ENCODE data around the gene DCPS. TPM values are rescaled to one million over a fixed set of nuclear protein-coding genes. Genes with fewer than 3 reads are reported as not detected.

The DCPS gene
- total and polyA plus RNA-seq, 2 experiments from 2014 or later = 12.1 to 26.1 TPM

- peaks cover 24% of the 10 kb centered on the region for H3F3A ChIP-seq (ENCODE audit: insufficient read depth)
- DNase-seq = peak; percentile 81
- H3K36me3 ChIP-seq (ENCODE audit: low read depth) = no peaks in the 10 kb centered on the region
- H3K9me3 ChIP-seq (ENCODE audit: low read depth) = no peaks in the 10 kb centered on the region
- no peaks in the 10 kb centered on the region for H3K79me2 ChIP-seq (ENCODE audit: insufficient read depth)
- no peak overlapping the region for H3K9ac ChIP-seq
- H2AFZ ChIP-seq = no peak overlapping the region
- no peak overlapping the region for H3K4me3 ChIP-seq
- H3K4me1 ChIP-seq (ENCODE audit: insufficient read depth) = peaks cover 26% of the 10 kb centered on the region
- 34 to 36% methylated on average over 3 of the region's 3 CpGs for WGBS, 2 experiments (ENCODE audit: low coverage in 1 of 2, low lambda C conversion rate in 2 of 2, missing lambda C conversion rate in 2 of 2)
- peak overlapping the region; percentile 34 for H3K27ac ChIP-seq
- peak overlapping the region; percentile 28 for H3K4me2 ChIP-seq (ENCODE audit: unreplicated experiment)
- in situ Hi-C loops (cut with MboI) = no loop called here
- TF ChIP-seq EZH2phosphoT487 (IDR thresholded peaks at IDR 0.05; ENCODE audit: insufficient read depth, low read depth) = no peak
- TF ChIP-seq EZH2 (IDR thresholded peaks at IDR 0.05; ENCODE audit: insufficient read depth, poor library complexity, severe bottlenecking) = no peak
- no peaks in the 10 kb centered on the region for H3K27me3 ChIP-seq (replicated peaks; ENCODE audit: insufficient read depth)
- H3K9me2 ChIP-seq (ENCODE audit: insufficient read depth) = no peaks in the 10 kb centered on the region
- H4K20me1 ChIP-seq (ENCODE audit: insufficient read depth) = no peaks in the 10 kb centered on the region
These were observed 37.9 kb downstream of the DCPS start for GRCh38 chr11:126341760-126342161.

GRCh38 chr11:126343051-126343450, 39.2 kb downstream of the DCPS start:
- Histone ChIP-seq H3K27me3 (replicated peaks; ENCODE audit: insufficient read depth) (no peaks in the 10 kb centered on the region), H3K9ac (no peak overlapping the region), H3K4me2 (ENCODE audit: unreplicated experiment) (no peak overlapping the region), H3K36me3 (ENCODE audit: low read depth) (no peaks in the 10 kb centered on the region), H2AFZ (no peak overlapping the region), H3K4me1 (ENCODE audit: insufficient read depth) (peaks cover 34% of the 10 kb centered on the region), H3K9me3 (ENCODE audit: low read depth) (no peaks in the 10 kb centered on the region), H3K79me2 (ENCODE audit: insufficient read depth) (0 out of 2 replicates have a peak, but pooled peaks cover 9% of the 10 kb centered on the region), H3F3A (ENCODE audit: insufficient read depth) (peaks cover 25% of the 10 kb centered on the region), H3K9me2 (ENCODE audit: insufficient read depth) (no peaks in the 10 kb centered on the region), H3K27ac (no peak overlapping the region), H3K4me3 (no peak overlapping the region), H4K20me1 (ENCODE audit: insufficient read depth) (no peaks in the 10 kb centered on the region)
- TF ChIP-seq EZH2phosphoT487 (IDR thresholded peaks at IDR 0.05; ENCODE audit: insufficient read depth, low read depth) (no peak), EZH2 (IDR thresholded peaks at IDR 0.05; ENCODE audit: insufficient read depth, poor library complexity, severe bottlenecking) (no peak)
- WGBS, 2 experiments (ENCODE audit: low coverage in 1 of 2, low lambda C conversion rate in 2 of 2, missing lambda C conversion rate in 2 of 2) = 96 to 98% methylated on average over 16 of the region's 16 CpGs
- in situ Hi-C loops (cut with MboI) = no loop called here
- DNase-seq = no peak

- Histone ChIP-seq H3K27me3 (replicated peaks; ENCODE audit: insufficient read depth) (no peaks in the 10 kb centered on the region), H4K20me1 (ENCODE audit: insufficient read depth) (no peaks in the 10 kb centered on the region), H3K79me2 (ENCODE audit: insufficient read depth) (peaks cover 17% of the 10 kb centered on the region; the same call in 1 of the 2 replicates), H3F3A (ENCODE audit: insufficient read depth) (peaks cover 31% of the 10 kb centered on the region), H3K9me2 (ENCODE audit: insufficient read depth) (no peaks in the 10 kb centered on the region), H3K27ac (no peak overlapping the region), H3K4me2 (ENCODE audit: unreplicated experiment) (no peak overlapping the region), H3K4me1 (ENCODE audit: insufficient read depth) (peaks cover 45% of the 10 kb centered on the region), H3K4me3 (no peak overlapping the region), H2AFZ (no peak overlapping the region), H3K36me3 (ENCODE audit: low read depth) (no peaks in the 10 kb centered on the region), H3K9me3 (ENCODE audit: low read depth) (no peaks in the 10 kb centered on the region), H3K9ac (no peak overlapping the region)
- WGBS, 2 experiments (ENCODE audit: low coverage in 1 of 2, low lambda C conversion rate in 2 of 2, missing lambda C conversion rate in 2 of 2) = 76 to 83% methylated on average over 11 of the region's 11 CpGs
- no peak for DNase-seq
- TF ChIP-seq EZH2 (IDR thresholded peaks at IDR 0.05; ENCODE audit: insufficient read depth, poor library complexity, severe bottlenecking) (no peak), EZH2phosphoT487 (IDR thresholded peaks at IDR 0.05; ENCODE audit: insufficient read depth, low read depth) (no peak)
- in situ Hi-C loops (cut with MboI) = no loop called here
These were observed 40.6 kb downstream of the DCPS start for GRCh38 chr11:126344141-126345080.

GRCh38 chr11:126345283-126345682, 41.4 kb downstream of the DCPS start:
- Histone ChIP-seq H3K4me3 (no peak overlapping the region), H3K4me2 (ENCODE audit: unreplicated experiment) (no peak overlapping the region), H3K36me3 (ENCODE audit: low read depth) (no peaks in the 10 kb centered on the region), H3K4me1 (ENCODE audit: insufficient read depth) (peaks cover 53% of the 10 kb centered on the region), H3K27me3 (replicated peaks; ENCODE audit: insufficient read depth) (no peaks in the 10 kb centered on the region), H3F3A (ENCODE audit: insufficient read depth) (peaks cover 31% of the 10 kb centered on the region), H2AFZ (no peak overlapping the region), H3K9me3 (ENCODE audit: low read depth) (no peaks in the 10 kb centered on the region), H3K79me2 (ENCODE audit: insufficient read depth) (peaks cover 23% of the 10 kb centered on the region), H4K20me1 (ENCODE audit: insufficient read depth) (no peaks in the 10 kb centered on the region), H3K27ac (peak overlapping the region; percentile 89), H3K9ac (no peak overlapping the region), H3K9me2 (ENCODE audit: insufficient read depth) (no peaks in the 10 kb centered on the region)
- in situ Hi-C loops (cut with MboI) = no loop called here
- no peak for DNase-seq
- TF ChIP-seq EZH2 (IDR thresholded peaks at IDR 0.05; ENCODE audit: insufficient read depth, poor library complexity, severe bottlenecking) (no peak), EZH2phosphoT487 (IDR thresholded peaks at IDR 0.05; ENCODE audit: insufficient read depth, low read depth) (no peak)
- 92 to 94% methylated on average over 16 of the region's 16 CpGs for WGBS, 2 experiments (ENCODE audit: low coverage in 1 of 2, low lambda C conversion rate in 2 of 2, missing lambda C conversion rate in 2 of 2)
